SK-N-SH (cell line): Measurements from ENCODE around the gene SCYGR1. TPM values are rescaled to one million over a fixed set of nuclear protein-coding genes. Genes with fewer than 3 reads are reported as not detected.
"Not testable (repeated sequence)": the region's sequence is repeated elsewhere in the genome, so short reads cannot be mapped to it uniquely, and the experiment has no call there.

Source experiments
- CTCF ChIA-PET: fragments of 300-600, 350-600 bp; formaldehyde crosslinking; extraction: SDS; loops from one replicate; lab custom pipeline; 2021; lab: Yijun Ruan, JAX
- POLR2A ChIA-PET: fragments of 350-600 bp; sonication (Branson Sonifier 250); formaldehyde crosslinking; extraction: SDS; loops from one replicate; lab custom pipeline; 2020; ENCODE audit warnings: antibody characterized with exemption, inconsistent platforms; lab: Yijun Ruan, JAX
- DNase-seq: peaks from one replicate; pipeline ENCODE4 v3.0.0; 2012
- H2AFZ ChIP-seq: fragments of 200-600 bp; sonication (generic); 2 replicates; pipeline ENCODE4 v1.8.1; 2016; ENCODE audit warnings: antibody characterized with exemption, mild to moderate bottlenecking, low read depth
- H3F3A ChIP-seq: fragments of 200-600 bp; sonication (generic); replicated peaks from 2 replicates; pipeline ENCODE3; 2016; ENCODE audit warnings: antibody characterized with exemption, mild to moderate bottlenecking; ENCODE audit not compliant: insufficient read depth
- H3K27ac ChIP-seq, 2 experiments: fragments of 200-500 bp in 1 of 2; fragments of 200-600 bp in 1 of 2; sonication (Bioruptor generic) in 1 of 2; sonication (generic), shearing (Covaris generic) in 1 of 2; 2 replicates each; pipeline versions ENCODE4 v1.5.1 to v1.6.1; 2014 to 2016; ENCODE audit warnings: low read depth in 2 of 2, inconsistent platforms in 1 of 2, low read length in 1 of 2, mild to moderate bottlenecking in 1 of 2, mixed read lengths in 1 of 2
- H3K27me3 ChIP-seq: fragments of 200-600 bp; sonication (generic), shearing (Covaris generic); 2 replicates; pipeline ENCODE4 v1.6.1; 2016; ENCODE audit warnings: mixed run types; ENCODE audit not compliant: insufficient read depth
- H3K36me3 ChIP-seq, 2 experiments: fragments of 200-500 bp in 1 of 2; fragments of 200-600 bp in 1 of 2; sonication (Bioruptor generic) in 1 of 2; sonication (generic) in 1 of 2; replicated peaks in 1 of 2; 2 replicates each; pipeline versions ENCODE3 to v1.5.1; 2014 to 2016; ENCODE audit warnings: low read length in 1 of 2, mild to moderate bottlenecking in 1 of 2; ENCODE audit not compliant: insufficient read depth in 2 of 2, control insufficient read depth in 1 of 2
- H3K4me1 ChIP-seq, 2 experiments: fragments of 200-500 bp in 1 of 2; fragments of 200-600 bp in 1 of 2; sonication (Bioruptor generic) in 1 of 2; sonication (generic), shearing (Covaris generic) in 1 of 2; 2 replicates each; pipeline versions ENCODE4 v1.5.1 to v1.6.1; 2014 to 2016; ENCODE audit warnings: low read depth in 1 of 2, low read length in 1 of 2, mixed run types in 1 of 2; ENCODE audit not compliant: insufficient read depth in 2 of 2, control insufficient read depth in 1 of 2
- H3K4me2 ChIP-seq: fragments of 200-600 bp; sonication (generic), shearing (Covaris generic); 2 replicates; pipeline ENCODE4 v1.6.1; 2017; ENCODE audit warnings: mixed run types
- H3K4me3 ChIP-seq, 2 experiments: fragments of 200-500 bp in 1 of 2; fragments of 200-600 bp in 1 of 2; sonication (Bioruptor generic) in 1 of 2; sonication (generic), shearing (Covaris generic) in 1 of 2; 2 replicates each; pipeline versions ENCODE4 v1.5.1 to v1.8.1; 2014 to 2016; ENCODE audit warnings: low read depth in 2 of 2, inconsistent platforms in 1 of 2, low read length in 1 of 2, mild to moderate bottlenecking in 1 of 2, mixed read lengths in 1 of 2, moderate library complexity in 1 of 2
- H3K79me2 ChIP-seq: fragments of 200-600 bp; sonication (generic); 2 replicates; pipeline ENCODE4 v1.8.1; 2017; ENCODE audit warnings: mild to moderate bottlenecking; ENCODE audit not compliant: insufficient read depth
- H3K9ac ChIP-seq: fragments of 200-600 bp; sonication (generic); 2 replicates; pipeline ENCODE4 v1.6.1; 2017; ENCODE audit warnings: mixed run types
- H3K9me2 ChIP-seq: fragments of 200-600 bp; sonication (generic); 2 replicates; pipeline ENCODE4 v1.6.1; 2017; ENCODE audit warnings: mixed run types
- H3K9me3 ChIP-seq: fragments of 200-600 bp; sonication (generic); 2 replicates; pipeline ENCODE4 v1.6.1; 2017; ENCODE audit warnings: mixed run types, mild to moderate bottlenecking, moderate library complexity
- H4K20me1 ChIP-seq: fragments of 200-600 bp; sonication (generic); 2 replicates; pipeline ENCODE4 v1.6.1; 2017; ENCODE audit warnings: mild to moderate bottlenecking, mixed run types; ENCODE audit not compliant: insufficient read depth
- EP300 ChIP-seq, 2 experiments: IDR thresholded peaks; 2 replicates each; pipeline versions ENCODE4 v1.4.0 to v1.6.1; 2012; ENCODE audit warnings: borderline replicate concordance in 1 of 2, low read depth in 1 of 2, low read length in 1 of 2
- EZH2phosphoT487 ChIP-seq: fragments of 200-600 bp; sonication (generic); IDR thresholded peaks from 2 replicates; pipeline ENCODE4 v1.6.1; 2017; ENCODE audit warnings: low read depth, mixed run types, mild to moderate bottlenecking, antibody characterized with exemption, moderate library complexity, borderline replicate concordance
- FOXM1 ChIP-seq: IDR thresholded peaks from 2 replicates; pipeline ENCODE4 v1.4.0; 2012; ENCODE audit warnings: low read depth, mild to moderate bottlenecking
- MEF2A ChIP-seq: IDR thresholded peaks from 2 replicates; pipeline ENCODE4 v1.4.0; 2012; ENCODE audit warnings: low read depth, borderline replicate concordance
- RCOR1 ChIP-seq: fragments of 150-350 bp; IDR thresholded peaks from 2 replicates; pipeline ENCODE4 v1.6.1; 2017; ENCODE audit warnings: antibody characterized with exemption, low read length
- RFX5 ChIP-seq: IDR thresholded peaks from 2 replicates; pipeline ENCODE4 v1.6.1; 2012; ENCODE audit warnings: mild to moderate bottlenecking, improper control_type of control experiment, low read length
- RXRA ChIP-seq: IDR thresholded peaks from 2 replicates; pipeline ENCODE4 v1.4.0; 2012; ENCODE audit warnings: low read depth, mild to moderate bottlenecking, borderline replicate concordance
- SIN3A ChIP-seq: IDR thresholded peaks from 2 replicates; pipeline ENCODE4 v1.6.1; 2012; ENCODE audit warnings: low read depth, mild to moderate bottlenecking, low read length, moderate library complexity, borderline replicate concordance
- SMC3 ChIP-seq: IDR thresholded peaks from 2 replicates; pipeline ENCODE4 v1.6.1; 2012; ENCODE audit warnings: low read depth, low read length, improper control_type of control experiment
- USF2 ChIP-seq: fragments of 150-350 bp; IDR thresholded peaks from 2 replicates; pipeline ENCODE4 v1.6.1; 2017; ENCODE audit warnings: antibody characterized with exemption, low read length, low read depth, borderline replicate concordance
- YY1 ChIP-seq: IDR thresholded peaks from 2 replicates; pipeline ENCODE4 v1.4.0; 2012; ENCODE audit warnings: low read depth, mild to moderate bottlenecking
- ZBTB33 ChIP-seq: IDR thresholded peaks from 2 replicates; pipeline ENCODE4 v1.4.0; 2012; ENCODE audit warnings: low read depth, borderline replicate concordance
- WGBS: methylation state at CpG from one replicate; pipeline ENCODE4 v1.1.6; 2017; ENCODE audit warnings: low lambda C conversion rate; 5-methylcytosine and 5-hydroxymethylcytosine counted together
- polyA plus RNA-seq, 3 experiments: library from polyadenylated mRNA; depleted of rRNA; stranded (reverse); fragments of >200 nt; gene quantifications; 2 replicates each; pipeline ENCODE4 v1.2.3, GENCODE V29; 2012
- TF ChIP-seq, protein P1 (sequence below): IDR thresholded peaks from 2 replicates; pipeline ENCODE4 v1.4.0; 2012; ENCODE audit warnings: low read depth
- TF ChIP-seq, protein P2 (sequence below): IDR thresholded peaks from 2 replicates; pipeline ENCODE4 v1.4.0; 2012; ENCODE audit warnings: low read depth, borderline replicate concordance

SCYGR1 gene
- polyA plus RNA-seq, 1 of the 3 experiments (the other 2 are of a cell fraction) = not detected

GRCh38 chr2:227383686-227384085 lies 4.1 kb downstream of the SCYGR1 start:
- H4K20me1 ChIP-seq = no peaks in the 10 kb centered on the region
- 76% methylated on average over 3 of the region's 3 CpGs for WGBS
- no peak for DNase-seq
- no peak overlapping the region for H3K9ac ChIP-seq
- H2AFZ ChIP-seq = no peak overlapping the region
- H3K27ac ChIP-seq = no peak overlapping the region
- ChIA-PET POLR2A (no interaction called here), CTCF (interaction anchor here (2.4 kb wide), 1 partner anchor 23 kb away, joined by 8 read pairs; no protein-coding TSS in a partner anchor)
- no peaks in the 10 kb centered on the region; a peak in 1 of 4 replicates for H3K4me1 ChIP-seq
- H3K36me3 ChIP-seq = no peaks in the 10 kb centered on the region
- no peaks in the 10 kb centered on the region for H3K79me2 ChIP-seq
- no peaks in the 10 kb centered on the region for H3F3A ChIP-seq
- no peak overlapping the region for H3K4me2 ChIP-seq
- 0 out of 2 replicates have a peak, but pooled peaks cover 2% of the 10 kb centered on the region for H3K9me3 ChIP-seq
- no peaks in the 10 kb centered on the region for H3K9me2 ChIP-seq
- no peak overlapping the region for H3K4me3 ChIP-seq
- TF ChIP-seq, protein P1, sequence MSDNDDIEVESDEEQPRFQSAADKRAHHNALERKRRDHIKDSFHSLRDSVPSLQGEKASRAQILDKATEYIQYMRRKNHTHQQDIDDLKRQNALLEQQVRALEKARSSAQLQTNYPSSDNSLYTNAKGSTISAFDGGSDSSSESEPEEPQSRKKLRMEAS = no peak
- TF ChIP-seq EP300 (IDR thresholded peaks at IDR 0.05; ENCODE audit: borderline replicate concordance in 1 of 2, low read depth in 1 of 2, low read length in 1 of 2) (no peak), ZBTB33 (no peak), RFX5 (no peak), EZH2phosphoT487 (no peak), RCOR1 (no peak), RXRA (no peak), SMC3 (no peak), SIN3A (no peak), FOXM1 (no peak), YY1 (no peak), MEF2A (no peak), USF2 (no peak)
- TF ChIP-seq, protein P2, sequence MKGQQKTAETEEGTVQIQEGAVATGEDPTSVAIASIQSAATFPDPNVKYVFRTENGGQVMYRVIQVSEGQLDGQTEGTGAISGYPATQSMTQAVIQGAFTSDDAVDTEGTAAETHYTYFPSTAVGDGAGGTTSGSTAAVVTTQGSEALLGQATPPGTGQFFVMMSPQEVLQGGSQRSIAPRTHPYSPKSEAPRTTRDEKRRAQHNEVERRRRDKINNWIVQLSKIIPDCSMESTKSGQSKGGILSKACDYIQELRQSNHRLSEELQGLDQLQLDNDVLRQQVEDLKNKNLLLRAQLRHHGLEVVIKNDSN = no peak
- no peaks in the 10 kb centered on the region for H3K27me3 ChIP-seq

GRCh38 chr2:227382241-227382835 lies 5.4 kb downstream of the SCYGR1 start:
- CTCF ChIA-PET = interaction anchor here (2.4 kb wide), 1 partner anchor 24 kb away, joined by 8 read pairs; no protein-coding TSS in a partner anchor
- H3F3A ChIP-seq, POLR2A ChIA-PET: not testable (repeated sequence)

More at GRCh38 chr2:227382241-227382835, 5.4 kb downstream of the SCYGR1 start:
- not testable (repeated sequence) for H3K36me3 ChIP-seq, DNase-seq, H2AFZ ChIP-seq, H3K4me3 ChIP-seq, H3K4me1 ChIP-seq, H3K27ac ChIP-seq, H3K27me3 ChIP-seq, H3K4me2 ChIP-seq, H3K9me2 ChIP-seq, H4K20me1 ChIP-seq, H3K9ac ChIP-seq, H3K79me2 ChIP-seq, H3K9me3 ChIP-seq
- WGBS = 68% methylated on average over 2 of the region's 2 CpGs
